Stimulated activated CD4-positive, alpha-beta T cell treated with anti-CD3 and anti-CD28 coated beads, Interleukin-15, amount 100 ng/mL, for 48 hours (primary cell): ENCODE data around the gene ECE1.

ENCODE experiments used
- DNase-seq, 2 donors: peaks; one replicate each; pipeline ENCODE4 v3.0.0-alpha.2; 2020; ENCODE audit warnings: low read depth in 2 of 2

Gene ECE1

DNA sequence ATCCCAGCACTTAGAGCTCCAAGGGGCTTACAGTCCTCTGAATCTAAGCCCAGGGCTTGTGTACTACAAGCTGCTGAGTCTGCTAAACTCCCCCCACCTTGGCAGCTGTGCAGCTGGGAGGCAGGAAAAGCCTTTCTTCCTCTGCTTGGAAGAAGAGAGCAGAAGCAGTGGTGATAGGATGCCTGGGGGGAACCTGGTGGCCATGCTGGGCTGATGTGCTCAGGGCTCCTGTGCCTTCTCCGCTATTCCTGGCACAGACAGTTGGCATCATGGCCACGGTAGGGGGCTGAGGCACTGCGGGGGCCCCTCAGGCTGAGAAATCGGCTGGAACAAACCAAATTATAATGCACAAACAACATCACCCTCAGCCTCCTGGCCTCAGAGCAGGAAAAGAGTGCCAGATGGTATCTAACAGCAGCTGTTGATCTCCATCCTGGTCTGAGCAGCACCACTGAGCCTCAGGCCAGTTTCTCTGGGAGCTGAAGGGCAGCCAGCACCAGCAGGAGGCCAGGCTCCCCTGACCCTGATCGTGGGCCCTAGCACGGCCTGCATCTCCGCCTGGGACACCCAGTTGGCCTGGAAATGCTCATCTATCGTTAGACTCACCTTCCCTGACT is 35.8 kb downstream of the ECE1 start:
- DNase-seq: no peak

DNA sequence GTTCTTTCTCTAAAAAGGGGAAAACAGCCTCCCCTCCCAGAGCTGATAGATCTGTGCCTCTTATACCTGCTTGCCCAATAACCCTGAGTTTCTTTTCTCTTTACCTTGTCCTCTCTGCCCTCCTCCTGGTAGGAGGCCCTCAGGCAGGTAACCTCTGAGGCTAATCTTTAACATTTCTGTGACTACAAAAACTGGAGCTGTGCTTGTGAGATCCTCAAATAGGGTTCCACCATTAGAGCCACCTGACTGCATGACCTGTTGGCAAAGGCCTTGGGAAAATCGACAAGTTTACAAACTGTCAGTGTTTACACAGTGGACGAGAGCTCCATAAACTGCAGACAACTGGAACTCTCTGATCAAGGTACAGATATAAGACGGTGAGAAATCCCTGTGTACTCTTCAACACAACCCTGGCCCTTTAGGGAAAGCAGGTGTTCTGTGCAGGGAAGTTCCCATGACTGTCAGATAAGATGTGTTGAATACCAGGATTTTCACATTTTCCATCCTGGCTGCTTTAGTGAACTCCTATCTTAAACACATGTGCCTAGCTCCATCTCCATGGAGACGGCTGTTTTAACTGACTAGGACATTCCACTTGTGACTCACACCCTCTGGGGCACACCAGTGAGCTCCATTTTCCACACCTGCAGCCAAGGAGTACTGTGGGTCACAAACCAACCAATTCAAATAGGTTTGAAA is 38.3 kb downstream of the ECE1 start:
- DNase-seq: peak; percentile 19 to 30

DNA sequence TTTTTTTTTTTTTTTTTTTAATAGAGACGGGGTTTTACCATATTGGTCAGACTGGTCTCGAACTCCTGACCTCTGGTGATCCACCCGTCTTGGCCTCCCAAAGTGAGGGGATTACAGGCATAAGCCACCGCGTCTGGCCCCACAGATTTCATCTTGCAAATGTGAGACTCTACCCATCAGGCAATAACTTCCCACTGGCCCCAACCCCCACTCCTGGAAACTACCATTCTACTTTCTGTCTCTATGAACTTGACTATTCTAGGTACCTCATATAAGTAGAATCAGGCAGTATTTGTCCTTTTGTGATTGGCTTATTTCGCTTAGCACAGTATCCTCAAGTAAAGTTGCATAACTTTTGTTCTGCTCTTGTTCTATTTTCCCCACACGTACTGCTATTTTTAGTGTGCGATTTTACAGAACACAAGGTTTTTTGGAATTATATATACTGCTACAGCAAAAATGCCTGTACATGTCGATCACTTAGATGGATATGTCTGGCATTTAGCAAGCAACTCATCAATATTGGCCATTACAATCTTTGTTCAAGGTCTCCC is 40.2 kb downstream of the ECE1 start:
- DNase-seq: no peak

DNA sequence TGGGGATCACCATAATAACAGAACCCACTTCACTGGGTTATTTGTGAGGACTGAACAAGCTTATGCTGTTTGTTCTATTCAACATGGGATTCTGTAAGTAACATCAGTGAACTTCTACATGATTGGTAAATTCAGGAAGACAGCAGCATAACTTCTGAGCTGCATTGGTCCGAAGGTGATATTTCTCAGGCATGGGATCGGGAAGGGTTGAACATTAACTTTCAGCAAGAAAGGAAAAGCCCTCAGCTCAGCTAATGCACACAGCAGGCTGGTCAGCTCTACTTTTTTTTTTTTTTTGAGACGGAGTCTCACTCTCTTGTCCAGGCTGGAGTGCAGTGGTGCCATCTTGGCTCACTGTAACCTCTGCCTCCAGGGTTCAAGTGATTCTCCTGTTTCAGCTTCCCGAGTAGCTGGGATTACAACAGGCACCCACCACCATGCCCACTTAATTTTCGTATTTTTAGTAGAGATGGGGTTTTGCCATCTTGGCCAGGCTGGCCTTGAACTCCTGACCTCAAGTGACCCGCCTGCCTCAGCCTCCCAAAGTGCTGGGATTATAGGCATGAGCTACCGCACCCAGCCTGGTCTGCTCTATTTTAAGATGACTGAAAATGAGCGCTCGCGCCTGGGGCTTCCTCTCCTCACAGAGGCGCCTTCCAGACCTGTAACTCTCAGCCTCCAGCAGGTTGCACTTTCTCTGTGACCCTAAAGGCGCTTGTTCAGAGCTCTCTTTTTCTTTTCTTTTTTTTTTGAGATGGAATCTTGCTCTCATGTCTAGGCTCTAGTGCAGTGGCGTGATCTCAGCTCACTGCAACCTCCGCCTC is 42.2 kb downstream of the ECE1 start:
- DNase-seq: no peak

GRCh38 chr1:21246905-21247642 is 43.2 kb downstream of the ECE1 start:
- DNase-seq: no peak

GRCh38 chr1:21245688-21246229 is 44.5 kb downstream of the ECE1 start:
- no peak for DNase-seq

- no peak for DNase-seq
These were observed 45.1 kb downstream of the ECE1 start for GRCh38 chr1:21244986-21245687.

- DNase-seq: no peak
These were observed 46.1 kb downstream of the ECE1 start for GRCh38 chr1:21244154-21244553.

GRCh38 chr1:21242846-21243245 is 47.4 kb downstream of the ECE1 start:
- DNase-seq: no peak

DNA sequence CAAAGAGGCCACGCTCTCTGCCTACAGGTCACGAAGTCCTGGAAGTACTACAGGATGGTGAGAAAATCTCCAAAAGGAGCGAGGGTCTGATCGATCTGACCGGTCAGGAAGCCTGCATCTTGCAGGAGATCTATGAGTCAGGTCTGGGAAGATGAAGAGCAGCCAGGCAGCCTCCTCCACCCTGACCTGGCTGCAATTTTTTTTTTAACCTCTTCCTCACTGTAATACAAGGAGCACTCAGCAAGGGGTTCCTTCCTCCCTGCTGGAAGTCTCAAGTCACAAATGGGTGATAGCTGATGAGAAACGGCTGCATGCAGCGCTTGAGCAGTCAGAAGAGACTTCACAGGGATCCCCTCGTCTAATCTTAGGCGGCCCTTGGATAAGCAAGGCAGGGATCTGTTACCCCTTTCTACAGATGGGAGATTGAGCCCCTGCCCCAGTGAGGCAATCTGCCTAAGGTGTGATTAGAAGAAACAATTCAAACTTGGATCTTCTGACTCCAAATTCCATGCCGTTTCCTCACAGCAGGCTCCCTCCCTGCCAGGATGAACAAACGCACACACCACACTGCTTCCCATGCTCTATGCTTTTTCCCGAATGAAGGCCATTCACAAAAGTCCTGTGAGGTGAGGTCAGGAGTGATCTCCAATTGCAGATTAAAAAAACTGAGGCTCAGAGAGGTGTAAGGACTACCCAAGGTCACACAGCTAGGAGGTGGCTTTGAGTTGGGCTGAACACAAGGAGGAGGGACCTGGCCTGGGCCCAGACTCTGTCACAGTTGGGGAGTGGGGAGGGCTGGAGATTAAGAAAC is 48.3 kb downstream of the ECE1 start:
- no peak for DNase-seq

DNA sequence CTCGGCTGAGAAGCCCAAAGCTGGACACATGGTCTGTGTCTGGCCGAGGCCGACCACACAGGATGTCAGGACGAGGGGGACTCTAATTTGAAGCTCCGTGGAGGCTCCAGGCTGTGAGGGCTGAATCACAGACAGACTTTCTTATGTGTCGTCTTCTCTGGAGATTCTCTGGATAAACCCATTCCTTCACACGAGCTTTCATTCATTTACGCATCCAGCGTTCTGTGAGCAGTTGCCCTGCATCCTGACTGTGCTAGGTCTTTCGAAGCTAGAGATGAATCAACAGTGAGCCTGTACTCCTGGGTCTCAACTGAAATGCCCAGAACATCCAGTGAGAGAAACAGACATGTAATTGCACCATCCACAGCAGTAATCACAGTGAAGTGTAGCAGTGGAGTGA is 49.6 kb downstream of the ECE1 start:
- no peak for DNase-seq

GRCh38 chr1:21239221-21239620 is 51.0 kb downstream of the ECE1 start:
- no peak for DNase-seq

GRCh38 chr1:21238141-21238800 is 52.0 kb downstream of the ECE1 start:
- DNase-seq: no peak

- no peak for DNase-seq
These were observed 52.7 kb downstream of the ECE1 start for GRCh38 chr1:21237446-21238088.

- DNase-seq: no peak
These were observed 54.1 kb downstream of the ECE1 start for GRCh38 chr1:21236178-21236577.

- no peak for DNase-seq
These were observed 55.5 kb downstream of the ECE1 start for GRCh38 chr1:21234779-21235178.

DNA sequence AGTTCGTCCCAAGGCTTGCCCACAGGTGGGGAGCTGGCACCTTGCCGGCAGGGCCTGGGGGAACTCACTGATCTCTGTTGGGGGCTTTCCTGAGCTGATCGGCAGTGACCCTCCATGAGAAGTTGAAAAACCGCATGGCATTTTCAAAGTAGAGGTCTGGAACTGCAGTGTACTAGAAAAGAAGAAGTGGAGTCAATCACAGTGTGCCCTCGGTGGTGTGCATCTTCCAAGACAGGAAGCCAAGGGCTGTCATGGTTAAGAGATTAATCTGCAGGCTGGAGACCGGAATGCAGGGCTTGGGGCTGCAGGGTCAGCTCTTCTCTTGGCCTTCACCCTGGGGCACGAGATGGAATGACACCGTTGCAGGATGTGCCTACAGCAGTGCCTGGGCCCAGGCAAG is 56.8 kb downstream of the ECE1 start:
- DNase-seq: no peak

- no peak for DNase-seq
These were observed 58.2 kb downstream of the ECE1 start for GRCh38 chr1:21232044-21232443.
